Amniotic stem cell (primary cell): ENCODE data around the gene USPL1.

Experiments used
- DNase-seq: peaks from one replicate; lab custom pipeline; 2025; lab: John Stamatoyannopoulos, UW

The USPL1 gene

GRCh38 chr13:30659980-30660379 is 42.3 kb downstream of the USPL1 start:
- DNase-seq, result no peak

- DNase-seq, result no peak
Measured at GRCh38 chr13:30660796-30661195, 43.1 kb downstream of the USPL1 start.

DNA sequence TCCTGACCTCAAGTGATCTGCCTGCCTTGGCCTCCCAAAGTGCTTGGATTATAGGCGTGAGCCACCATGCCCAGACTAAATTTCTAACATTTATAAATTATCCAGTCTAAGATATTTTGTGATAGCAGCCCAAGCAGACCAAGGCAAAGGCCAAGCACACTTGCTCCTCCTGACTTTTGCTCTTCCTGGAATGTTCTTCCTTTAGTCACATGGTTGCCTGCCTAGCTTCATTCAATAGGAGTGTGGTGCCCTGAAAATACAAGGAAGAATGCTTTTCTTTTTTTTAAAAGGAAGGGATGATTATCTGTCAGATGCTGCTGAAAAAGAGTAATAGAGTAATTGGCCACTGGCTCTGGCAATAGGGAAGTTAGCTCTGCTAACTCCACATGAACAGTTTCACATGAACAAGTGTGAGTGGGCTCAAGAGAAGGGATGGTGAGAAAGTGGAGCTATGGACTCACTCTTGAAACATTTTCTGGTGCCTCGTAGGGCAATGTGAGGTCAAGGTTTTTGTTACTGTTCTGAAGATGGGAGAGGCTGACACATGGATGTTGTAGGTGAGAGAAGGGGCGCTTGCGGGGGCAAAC is 47.1 kb downstream of the USPL1 start:
- no peak for DNase-seq

DNA sequence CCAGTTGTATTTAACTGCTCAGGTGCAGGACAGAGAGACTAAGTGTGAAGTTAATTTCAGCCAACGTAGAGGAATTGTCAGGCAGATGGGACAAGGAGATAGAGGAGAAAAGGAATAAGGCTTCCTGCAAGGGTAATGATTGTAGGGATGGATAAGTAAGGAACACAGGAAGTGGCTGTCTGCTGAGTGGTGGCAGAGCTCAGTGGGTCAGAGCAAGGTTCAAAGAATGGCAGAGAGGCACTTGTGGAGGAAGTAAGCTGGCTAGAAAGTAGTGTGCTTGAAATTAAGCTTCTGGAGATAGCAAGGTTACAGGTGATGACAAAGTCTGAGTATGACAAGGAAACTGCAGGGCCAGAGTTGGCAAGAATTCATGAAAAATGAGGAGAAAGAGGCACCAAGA is 47.9 kb downstream of the USPL1 start:
- DNase-seq, result no peak

- DNase-seq, result no peak
Measured at GRCh38 chr13:30666113-30666512, 48.4 kb downstream of the USPL1 start.

DNA sequence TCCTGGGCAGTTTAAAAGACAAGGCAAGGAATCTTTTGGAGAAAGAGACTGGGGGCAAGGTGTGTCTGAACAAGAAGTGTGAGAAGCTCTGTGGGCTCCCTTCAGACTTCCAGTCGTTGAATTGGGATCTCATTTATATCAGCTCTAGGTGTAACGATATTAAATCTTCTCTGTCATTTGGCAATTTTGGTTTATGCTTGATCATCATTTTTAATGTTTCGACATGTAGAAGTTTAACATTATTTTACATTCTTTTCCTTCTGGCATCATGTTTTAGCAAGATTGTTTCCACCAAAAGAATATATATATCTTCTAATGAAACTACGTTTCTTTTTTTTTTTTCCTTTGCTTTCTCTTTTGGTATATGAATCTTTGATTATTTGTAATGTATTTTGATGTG is 49.3 kb downstream of the USPL1 start:
- no peak for DNase-seq

- no peak for DNase-seq
Measured at GRCh38 chr13:30668312-30668711, 50.6 kb downstream of the USPL1 start.

GRCh38 chr13:30671271-30671815 is 53.6 kb downstream of the USPL1 start:
- DNase-seq, result no peak

DNA sequence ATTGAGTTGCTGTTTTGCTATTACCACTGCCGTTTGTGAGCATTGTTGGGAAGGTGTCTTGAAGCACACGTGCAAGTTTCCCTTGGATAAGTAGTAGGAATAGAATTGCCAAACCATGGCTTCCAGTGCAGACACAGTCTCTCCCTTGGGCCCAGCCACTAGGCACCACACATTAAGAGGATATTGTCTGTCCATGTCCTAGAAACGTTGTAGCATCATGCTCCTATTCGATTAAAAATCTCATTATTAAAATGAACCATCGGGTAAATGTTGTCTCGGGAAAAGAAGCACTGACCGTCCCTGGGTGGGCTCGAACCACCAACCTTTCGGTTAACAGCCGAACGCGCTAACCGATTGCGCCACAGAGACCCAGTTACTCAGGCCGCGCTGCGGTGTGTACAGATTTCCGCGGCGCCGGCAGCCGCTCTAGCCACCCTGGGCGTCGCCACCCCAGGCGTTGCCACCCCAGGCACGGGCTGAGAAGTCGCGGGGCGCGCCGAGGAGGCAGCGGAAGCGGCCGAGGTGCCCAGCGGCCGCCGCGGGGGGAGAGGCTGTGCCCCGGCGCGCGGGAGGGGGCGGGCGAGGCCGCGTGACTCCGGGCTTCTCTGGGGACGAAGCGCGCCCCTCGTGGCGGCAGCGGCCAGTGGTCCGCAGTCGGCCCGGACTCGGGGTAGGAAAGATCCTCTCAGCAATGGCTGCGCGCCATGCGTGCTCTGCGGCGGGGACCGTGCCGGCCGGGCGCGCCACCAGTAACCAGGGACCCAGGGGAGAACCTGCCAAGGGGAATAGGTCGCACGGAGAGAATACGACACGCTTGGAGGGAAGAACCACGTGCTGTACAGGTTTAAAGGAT is 56.2 kb downstream of the USPL1 start:
- peak; percentile 78 for DNase-seq

DNA sequence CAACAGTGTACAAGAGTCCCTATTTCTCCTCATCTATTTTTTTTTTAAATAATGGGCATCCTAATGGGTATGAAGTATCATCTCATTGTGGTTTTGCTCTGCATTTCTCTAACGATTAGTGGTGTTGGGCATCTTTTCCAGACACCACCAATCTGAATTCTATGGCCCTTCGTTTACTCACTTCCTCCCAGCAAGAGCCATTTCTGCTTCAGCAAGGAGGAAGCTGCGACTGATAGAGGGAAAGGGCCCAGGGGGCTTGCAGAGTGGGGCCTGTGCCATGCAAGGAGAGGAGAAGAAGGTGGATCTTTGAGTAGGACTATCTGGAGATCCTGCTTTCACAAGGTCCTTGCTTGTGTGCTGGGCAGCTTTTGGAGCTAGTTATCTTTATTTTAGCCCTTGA is 58.0 kb downstream of the USPL1 start:
- no peak for DNase-seq

- DNase-seq, result no peak
Measured at GRCh38 chr13:30676672-30677071, 59.0 kb downstream of the USPL1 start.

DNA sequence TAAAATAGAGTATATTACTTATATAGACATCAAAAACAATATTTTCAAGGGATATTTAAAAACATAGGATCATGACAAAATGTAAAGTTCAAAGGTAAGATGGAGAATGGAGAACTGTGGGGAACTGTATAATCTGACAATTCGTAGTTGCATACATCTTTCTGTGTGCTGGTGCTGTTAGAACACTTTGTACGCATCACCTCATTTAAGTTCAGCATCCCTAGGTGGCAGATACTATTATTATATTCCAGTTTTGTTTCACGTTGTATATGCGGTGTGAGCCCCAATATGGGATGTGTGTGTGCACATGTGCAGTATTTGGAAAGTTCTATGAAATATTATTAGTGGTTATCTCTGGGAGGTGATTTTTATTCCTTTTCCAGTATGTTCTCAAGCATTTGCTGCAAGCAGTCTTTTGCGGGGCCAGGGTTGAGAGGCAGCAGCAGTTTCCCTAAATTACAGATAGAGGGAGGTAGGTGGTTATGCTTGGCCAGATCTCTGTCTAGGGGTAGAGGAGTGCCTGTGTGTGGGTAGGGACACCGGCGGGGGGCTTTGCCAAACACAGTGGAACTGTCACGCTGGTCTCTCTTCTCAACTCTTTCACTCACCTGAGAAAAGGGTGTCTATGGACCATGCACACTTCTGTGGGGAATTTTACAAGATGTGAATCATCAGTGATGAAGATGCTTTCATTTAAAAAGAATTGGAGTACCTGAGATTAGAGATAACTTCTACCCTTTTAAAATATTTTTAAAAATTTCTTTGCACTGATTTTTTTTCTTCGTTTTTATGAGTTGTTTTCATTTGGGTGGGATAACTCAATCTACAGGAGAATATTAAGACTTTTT is 62.0 kb downstream of the USPL1 start:
- DNase-seq, result no peak

DNA sequence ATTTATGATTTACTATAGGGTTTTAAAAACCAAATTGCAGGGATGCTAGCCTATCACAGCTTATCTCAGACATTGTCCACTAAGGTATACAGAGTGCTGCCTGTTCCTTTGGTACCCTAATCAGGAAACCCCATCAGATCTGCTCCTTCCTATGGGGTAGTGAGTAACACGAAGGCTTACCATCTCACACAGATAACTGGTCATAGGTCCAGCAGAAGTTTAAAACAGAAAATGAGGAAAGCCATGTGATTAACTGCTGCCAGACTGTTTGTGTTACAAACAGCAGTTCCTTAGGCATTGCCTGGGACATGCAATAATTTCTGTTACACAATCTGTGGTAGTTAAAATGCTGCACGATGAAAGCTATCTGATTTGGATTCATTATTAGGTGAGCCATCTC is 64.1 kb downstream of the USPL1 start:
- no peak for DNase-seq

DNA sequence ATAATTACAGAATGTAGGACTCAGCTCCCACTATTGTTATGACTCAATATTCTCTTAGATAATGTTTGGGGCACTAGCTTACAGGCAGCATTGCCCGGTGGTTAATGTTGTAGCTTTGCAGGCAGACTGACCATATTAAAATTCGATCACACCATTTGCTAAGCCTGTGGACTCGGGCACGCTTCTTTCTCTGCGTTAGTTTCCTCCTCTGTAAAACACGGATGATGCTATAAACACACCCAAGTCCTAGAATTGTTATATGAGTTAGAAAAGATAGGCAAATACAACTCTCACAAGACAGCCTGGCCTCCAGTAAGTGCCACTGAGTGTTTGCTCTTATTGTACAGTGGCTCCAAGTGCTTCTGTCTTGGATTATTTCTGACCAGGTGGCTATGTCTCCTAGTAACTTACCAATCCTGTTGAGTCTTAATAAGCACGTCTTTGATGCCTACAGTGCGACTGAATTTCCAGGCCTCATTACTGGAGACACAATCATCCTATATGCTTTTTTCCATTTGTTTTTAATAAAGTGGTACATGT is 67.7 kb downstream of the USPL1 start:
- no peak for DNase-seq

DNA sequence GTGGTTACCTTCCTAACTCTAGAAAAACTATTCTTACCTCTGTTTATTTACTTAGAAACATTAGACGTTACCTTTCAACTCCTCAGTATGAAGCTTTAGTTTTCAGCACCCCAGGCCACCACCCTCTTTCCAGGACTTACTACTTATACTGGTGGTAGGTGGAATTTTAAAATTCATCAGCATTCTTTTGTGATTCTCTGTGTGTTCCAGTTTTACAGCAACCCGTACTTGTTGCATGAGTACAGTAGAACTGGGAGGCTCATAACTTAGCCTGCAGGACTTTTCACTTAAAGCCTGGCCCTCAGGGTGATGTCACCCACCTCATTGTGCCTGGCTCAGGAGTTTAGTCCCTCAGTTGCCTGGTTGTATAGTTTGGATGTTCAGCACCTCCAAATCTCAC is 68.3 kb downstream of the USPL1 start:
- no peak for DNase-seq

DNA sequence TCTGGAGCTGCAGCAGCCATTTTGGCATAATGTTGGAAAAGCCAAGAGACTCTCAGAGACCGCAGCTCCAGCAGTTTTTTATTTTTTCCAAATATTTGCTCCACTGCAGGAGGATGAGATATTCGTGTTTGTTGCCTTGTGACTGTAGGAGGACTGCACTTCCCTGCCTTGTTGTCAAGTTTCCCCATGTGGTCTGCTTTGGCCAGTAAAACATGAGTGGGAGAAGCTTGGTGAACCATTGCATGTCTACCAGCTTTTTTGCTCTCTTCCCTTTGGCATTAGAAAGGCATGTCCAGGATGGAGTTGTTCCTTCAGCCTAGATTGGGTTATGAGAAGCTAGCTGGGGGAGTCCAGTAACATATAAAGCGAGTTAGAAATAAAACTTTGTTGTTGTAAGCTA is 69.9 kb downstream of the USPL1 start:
- no peak for DNase-seq

- no peak for DNase-seq
Measured at GRCh38 chr13:30689752-30690151, 72.0 kb downstream of the USPL1 start.

GRCh38 chr13:30690282-30691188 is 72.8 kb downstream of the USPL1 start:
- DNase-seq, result peak; percentile 7

DNA sequence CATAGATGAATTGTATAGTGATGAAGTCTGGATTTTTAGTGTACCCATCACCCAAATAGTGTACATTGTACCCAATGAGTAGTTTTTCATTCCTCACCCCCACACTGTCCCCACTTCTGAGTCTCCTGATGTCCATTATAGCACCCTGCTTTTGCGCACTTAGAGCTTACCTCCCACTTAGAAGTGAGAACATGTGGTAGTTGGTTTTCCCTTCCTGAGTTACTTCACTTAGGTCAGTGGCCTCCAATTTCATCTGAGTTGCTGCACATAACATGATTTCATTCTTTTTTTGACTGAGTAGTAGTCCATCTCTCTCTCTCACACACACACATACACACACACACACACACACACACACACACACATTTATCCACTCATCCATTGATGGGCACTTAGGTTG is 74.4 kb downstream of the USPL1 start:
- DNase-seq, result no peak

- DNase-seq, result no peak
Measured at GRCh38 chr13:30696278-30697176, 78.8 kb downstream of the USPL1 start.
